ENCODE results near the gene ARFIP1. TPM values are rescaled to one million over a fixed set of nuclear protein-coding genes. Genes with fewer than 3 reads are reported as not detected.

ARFIP1 gene
- total and polyA plus RNA-seq, 2 of the 8 experiments (the other 6 are each of a cell fraction or from before 2014, with no cell fraction given): 13.5 to 38.0 TPM

DNA sequence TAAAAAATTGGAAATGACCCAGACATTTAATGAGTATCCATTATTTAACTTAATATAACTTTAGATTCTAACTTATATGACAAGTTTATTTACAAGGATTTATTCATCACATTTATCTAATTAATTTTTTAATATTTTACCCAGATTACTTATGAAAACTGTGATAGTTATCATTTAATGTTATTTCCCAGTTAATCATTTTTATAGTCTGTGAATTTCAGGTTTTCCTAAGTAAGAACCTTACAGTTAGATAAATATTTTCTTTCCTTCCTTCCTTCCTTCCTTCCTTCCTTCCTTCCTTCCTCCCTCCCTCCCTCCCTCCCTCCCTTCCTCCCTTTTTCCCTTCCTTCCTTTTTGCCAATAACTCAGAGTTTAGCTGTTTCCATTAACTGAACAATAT lies 141.5 kb downstream of the ARFIP1 start (continued):
- TF ChIP-seq SP4 (IDR thresholded peaks at IDR 0.05; ENCODE audit: low read length) (no peak), YY1 (IDR thresholded peaks at IDR 0.05; ENCODE audit: low read depth, low read length) (no peak), CHD2 (IDR thresholded peaks at IDR 0.05; ENCODE audit: low read length) (no peak), CBX5 (IDR thresholded peaks at IDR 0.05; ENCODE audit: low read depth, low read length) (no peak), BACH1 (IDR thresholded peaks at IDR 0.05; ENCODE audit: low read length) (no peak), ZNF274 (IDR thresholded peaks at IDR 0.05; ENCODE audit: borderline replicate concordance, extremely low read depth, low read length) (no peak)
